Regular cardiac myocyte (primary cell): Measurements from ENCODE around the gene CBLN2. TPM values are rescaled to one million over a fixed set of nuclear protein-coding genes. Genes with fewer than 3 reads are reported as not detected.

Experiments used
- total RNA-seq: library from RNA; depleted of rRNA; stranded (reverse); fragments of >200 nt; gene quantifications from 2 replicates; pipeline ENCODE4 v1.2.3, GENCODE V29; 2014

Gene CBLN2
- not detected in 2 replicates for total RNA-seq

DNA sequence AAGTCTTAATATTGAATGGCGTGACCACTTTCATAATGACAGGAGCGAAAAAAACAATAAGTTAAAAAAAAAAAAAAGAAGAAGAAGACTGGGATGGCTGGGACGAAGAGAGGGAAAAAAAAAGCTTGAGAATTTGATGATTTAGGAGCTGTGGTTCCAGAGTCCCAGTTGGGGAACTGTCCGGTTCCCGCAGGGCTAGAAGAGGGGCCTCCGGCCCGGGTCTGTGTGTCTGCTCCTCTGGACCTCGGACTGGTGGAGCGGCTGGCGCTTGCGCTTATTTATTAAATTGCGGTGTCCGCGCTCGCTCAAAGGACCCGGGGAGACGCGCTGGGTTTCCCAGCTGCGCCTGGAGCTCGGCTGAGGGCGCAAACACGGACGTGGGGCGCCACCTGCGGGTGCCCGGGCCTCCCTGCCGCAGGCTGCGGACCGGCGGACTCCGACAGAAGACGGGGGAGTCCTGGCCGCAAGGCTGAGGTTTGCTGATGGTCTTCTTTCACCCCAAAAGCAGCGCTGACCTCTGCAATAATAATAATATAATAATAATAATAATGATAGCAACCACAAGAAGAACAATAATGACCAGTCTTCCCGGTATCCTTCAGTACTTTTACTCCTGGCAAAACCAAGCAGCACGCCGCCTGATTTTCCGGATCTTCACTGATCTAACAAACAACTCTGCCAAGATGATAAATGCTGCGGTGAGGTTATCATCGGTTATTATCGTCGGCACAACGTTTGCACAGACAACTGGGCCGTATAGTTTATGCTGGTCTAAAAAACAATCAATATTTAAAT lies at the start of gene CBLN2:
CBLN2 (minus strand) TSS at position 251 of the 795 bp plus-strand sequence. CDS start 2,182 bp downstream, outside the sequence.

